NAMALWA (cell line): ENCODE results near the gene ITGB3.
"Not testable (repeated sequence)": the region's sequence is repeated elsewhere in the genome, so short reads cannot be mapped to it uniquely, and the experiment has no call there.

Experiments
- DNase-seq: peaks from one replicate; pipeline ENCODE4 v3.0.0-alpha.2; 2015; ENCODE audit warnings: low spot score

Gene ITGB3

GRCh38 chr17:47244697-47245096, 8.9 kb upstream of the ITGB3 start:
- DNase-seq: no peak

- DNase-seq: no peak
Measured at GRCh38 chr17:47246120-47246519, 7.5 kb upstream of the ITGB3 start.

GRCh38 chr17:47250855-47251254, 2.8 kb upstream of the ITGB3 start:
- no peak for DNase-seq

- no peak for DNase-seq
Measured at GRCh38 chr17:47251421-47251940, 2.1 kb upstream of the ITGB3 start.

GRCh38 chr17:47252209-47252608, 1.4 kb upstream of the ITGB3 start:
- no peak for DNase-seq

DNA sequence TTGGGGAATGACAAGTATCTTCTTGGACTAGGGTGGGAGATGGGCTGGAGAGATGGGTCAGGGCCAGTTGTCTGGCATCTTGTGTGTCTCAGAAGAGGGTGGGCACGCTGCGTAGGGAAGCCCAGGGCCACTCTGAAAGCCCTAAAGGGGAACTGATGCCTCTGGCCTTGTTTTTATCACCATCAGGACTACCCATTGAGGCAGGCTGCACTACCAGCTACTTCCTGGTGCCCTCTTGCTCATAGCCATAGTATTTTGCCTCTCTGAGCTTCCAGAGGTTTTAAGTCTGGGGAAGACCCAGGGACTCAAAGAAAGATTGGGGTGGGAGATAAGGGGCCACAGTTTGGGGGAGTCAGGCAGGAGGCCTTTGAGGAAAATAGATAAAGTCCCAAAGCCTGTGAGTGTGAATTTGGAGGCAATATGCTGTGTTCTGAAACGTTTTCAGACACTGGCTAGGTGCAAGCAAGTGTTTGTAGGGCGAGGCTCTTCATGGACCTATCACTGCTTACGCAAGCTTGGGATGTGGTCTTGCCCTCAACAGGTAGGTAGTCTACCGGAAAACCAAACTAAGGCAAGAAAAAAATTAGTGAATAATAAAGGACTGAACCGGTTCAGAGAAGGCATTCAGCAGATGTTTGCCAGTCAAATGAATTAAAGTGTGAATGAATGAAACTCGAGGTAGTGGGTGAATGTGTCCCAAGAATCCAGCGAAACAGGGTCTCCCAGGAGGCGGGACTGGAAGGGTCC, 688 bp upstream of the ITGB3 start:
- peak; percentile 7 for DNase-seq

GRCh38 chr17:47254403-47254943, 846 bp downstream of the ITGB3 start:
- no peak for DNase-seq

DNA sequence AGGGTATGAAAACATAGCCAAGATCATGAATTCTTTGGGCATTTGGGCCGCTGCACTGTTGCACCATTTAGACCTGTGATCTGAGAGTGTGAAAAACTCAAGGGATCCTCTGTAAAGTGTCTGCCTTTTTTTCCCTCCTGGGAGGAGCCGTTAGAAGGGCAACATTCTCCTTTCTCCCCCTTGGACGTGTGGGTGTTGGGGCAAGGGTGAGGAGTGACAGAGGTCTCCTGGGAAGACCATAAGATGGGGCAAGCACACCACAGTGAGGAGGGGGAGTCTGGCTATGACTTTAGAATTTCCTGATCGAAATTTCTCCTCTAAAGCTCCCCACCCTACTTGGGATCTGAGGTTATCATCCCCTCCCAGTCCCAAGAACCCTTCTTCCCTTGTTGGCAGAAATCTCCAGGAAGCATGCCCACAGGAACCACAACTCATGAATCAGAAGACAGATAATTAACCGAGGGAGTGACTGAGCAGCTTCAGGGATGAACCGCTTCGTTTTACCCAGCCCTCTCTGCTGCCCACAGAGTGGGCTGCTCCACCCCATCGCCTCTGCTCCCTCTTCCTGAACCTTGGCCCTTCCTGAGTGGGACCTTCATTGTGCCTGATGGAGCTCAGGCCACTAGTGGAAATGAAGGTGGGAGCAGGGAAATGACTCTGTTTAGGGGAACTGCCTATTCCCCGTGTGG, 4.2 kb downstream of the ITGB3 start:
- DNase-seq: no peak

- no peak for DNase-seq
Measured at GRCh38 chr17:47262586-47262985, 9.0 kb downstream of the ITGB3 start.

- no peak for DNase-seq
Measured at GRCh38 chr17:47264166-47264565, 10.5 kb downstream of the ITGB3 start.

DNA sequence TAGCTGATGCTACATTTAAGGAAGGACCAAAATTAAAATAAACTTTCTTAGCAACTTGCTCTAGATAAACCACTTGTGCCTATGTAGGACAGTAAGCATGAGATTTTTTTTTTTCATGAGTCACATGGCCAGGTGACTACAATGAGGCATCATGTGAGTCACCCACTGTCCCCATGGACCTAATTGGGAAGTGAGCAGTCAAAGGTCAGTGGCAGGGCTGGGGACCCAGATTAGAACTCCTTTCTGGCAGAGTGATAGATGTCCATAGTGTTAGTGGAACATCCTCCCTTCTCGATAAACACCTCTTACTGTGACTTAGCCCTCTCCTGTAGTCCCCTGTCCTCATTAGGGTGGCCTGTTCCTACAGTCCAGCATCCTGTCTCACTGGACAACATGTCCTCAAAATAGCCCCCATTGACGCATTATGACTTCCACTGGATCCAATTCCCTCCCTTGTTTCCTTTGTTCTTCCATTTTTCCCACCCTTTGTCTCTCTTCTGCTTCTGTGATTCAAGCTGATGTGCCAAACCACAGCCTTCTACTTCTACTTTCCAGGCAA, 12.4 kb downstream of the ITGB3 start:
- no peak for DNase-seq

DNA sequence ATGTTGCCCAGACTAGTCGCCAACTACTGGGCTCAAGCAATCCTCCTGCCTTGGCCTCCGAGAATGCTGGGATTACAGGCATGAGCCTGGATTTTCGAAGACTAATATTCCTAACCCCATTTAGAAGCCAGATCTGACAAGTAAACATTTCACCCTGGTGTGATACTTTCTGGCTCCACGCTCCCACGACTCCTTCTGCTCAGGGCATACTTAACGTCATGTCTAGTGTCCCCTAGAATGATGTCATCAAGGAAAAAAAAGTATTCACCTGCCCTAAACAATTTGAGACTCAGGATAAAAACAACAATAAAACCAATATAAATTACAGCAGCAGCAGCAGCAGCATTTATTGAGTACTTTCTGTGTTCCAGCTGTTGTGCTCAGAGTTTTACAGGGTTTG, 13.2 kb downstream of the ITGB3 start:
- DNase-seq: no peak

DNA sequence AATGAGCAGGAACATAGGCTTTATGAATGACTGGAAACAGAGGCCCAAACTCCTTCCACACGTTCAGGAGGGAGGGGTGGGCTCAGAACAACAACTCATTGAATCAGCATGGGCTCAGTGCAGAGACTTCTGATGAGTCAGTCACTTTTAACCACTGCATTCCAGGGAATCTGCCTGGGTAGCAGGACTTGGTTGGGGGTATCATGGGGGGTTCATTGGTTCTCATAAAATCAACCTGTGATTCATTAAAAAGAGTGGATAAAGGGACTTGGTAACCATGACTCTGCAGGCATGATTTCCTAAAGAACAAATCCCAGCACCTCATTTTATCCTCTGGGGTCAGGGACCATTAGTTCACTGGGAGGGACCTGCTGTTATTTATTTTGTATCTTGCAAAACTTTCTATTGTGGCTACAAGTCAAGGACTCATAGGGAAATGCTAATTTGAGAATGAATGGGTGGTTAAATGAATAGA, 13.8 kb downstream of the ITGB3 start:
- no peak for DNase-seq

- DNase-seq: not testable (repeated sequence)
Measured at GRCh38 chr17:47268964-47269363, 15.3 kb downstream of the ITGB3 start.

DNA sequence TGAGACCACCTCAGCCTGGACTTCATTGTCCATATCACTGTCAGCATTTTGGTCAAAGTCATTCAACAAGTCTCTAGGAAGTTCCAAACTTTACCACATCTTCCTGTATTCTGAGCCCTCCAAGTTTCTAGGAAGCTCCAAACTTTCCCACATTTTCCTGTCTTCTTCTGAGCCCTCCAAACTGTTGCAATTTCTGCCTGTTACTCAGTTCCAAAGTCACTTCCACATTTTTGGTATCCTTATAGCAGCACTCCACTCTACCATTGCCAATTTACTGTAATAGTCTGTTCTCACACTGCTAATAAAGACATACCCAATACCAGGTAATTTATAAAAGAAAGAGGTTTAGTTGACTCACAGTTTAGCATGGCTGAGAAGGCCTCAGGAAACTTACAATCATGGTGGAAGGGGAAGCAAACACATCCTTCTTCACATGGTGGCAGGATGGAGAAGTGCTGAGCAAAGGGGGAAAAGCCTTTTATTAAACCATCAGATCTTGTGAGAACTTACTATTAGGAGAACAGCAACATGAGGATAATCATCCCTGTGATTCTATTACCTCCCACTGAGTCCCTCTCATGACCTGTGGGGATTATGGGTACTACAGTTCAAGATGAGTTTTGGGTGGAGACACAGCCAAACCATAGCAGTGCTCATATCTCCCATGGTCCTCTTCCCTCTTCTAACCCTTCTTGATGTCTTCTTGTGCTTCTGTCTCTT, 16.1 kb downstream of the ITGB3 start:
- DNase-seq: not testable (repeated sequence)

- DNase-seq: no peak
Measured at GRCh38 chr17:47270946-47271705, 17.5 kb downstream of the ITGB3 start.

DNA sequence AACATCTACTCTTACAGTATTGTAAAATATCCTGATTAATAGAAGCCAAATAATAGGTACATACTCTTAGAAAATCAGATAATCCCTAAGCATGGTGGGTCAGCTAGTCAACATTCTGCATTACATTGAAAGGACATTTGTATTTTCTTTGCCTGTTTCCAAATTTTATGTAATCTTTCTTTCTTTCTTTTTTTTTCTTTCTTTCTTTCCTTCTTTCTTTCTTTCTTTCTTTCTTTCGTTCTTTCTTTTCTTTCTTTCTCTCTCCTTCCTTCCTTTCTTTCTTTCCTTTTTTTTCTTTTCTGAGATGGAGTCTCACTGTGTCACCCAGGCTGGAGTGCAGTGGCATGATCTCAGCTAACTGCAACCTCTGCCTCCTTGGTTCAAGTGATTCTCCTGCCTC, 18.9 kb downstream of the ITGB3 start:
- DNase-seq: no peak

DNA sequence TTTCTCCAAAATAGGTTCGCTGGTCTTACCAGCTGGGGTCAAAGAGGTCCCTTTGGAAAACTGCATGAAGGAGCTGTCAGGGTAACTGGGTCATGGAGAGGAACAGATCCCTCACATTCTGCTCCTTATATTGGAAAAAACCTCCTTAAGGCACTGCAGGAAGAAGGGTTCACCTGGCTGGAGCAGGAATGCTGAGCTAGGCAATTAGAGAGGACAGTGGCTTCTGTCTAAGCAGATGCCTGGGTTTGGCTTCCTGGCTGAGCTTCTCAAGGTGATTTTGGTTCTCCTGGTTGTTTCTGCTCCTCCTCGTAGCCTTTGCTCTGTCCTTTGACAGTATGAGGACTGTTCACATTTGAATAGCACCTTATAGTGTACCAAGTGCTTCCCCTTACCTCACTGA, 19.6 kb downstream of the ITGB3 start:
- no peak for DNase-seq

DNA sequence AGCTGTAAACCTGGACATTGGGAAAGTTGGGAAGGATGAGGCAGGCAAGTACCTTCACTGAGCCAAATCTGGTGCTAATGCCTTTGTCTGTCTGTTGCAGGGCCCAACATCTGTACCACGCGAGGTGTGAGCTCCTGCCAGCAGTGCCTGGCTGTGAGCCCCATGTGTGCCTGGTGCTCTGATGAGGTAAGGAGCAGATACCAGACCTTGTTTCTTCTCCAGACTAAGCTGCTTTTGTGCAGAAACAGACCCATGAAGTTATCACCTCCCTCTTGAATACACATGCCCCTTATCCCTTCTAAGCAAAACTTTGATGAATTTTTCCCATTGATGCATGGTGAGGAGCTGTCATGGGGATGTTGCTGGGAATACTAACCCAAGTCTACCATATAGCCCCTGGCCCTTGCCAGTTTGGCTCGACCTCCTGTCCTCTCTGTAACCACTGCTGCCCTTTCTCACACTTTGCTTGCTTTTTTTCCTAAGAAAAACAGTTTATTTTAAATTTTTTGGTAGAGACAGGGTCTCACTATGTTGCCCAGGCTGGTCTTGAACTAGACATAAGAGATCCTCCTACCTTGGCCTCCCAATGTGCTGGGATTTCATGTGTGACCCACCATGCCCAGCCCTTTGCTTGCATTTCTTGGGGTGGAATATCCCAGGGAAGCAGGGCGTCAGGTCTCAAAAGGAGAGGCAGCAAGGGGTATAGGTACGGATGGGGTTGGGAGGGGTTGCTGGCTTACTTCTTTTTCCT, 20.9 kb downstream of the ITGB3 start:
- DNase-seq: no peak

- DNase-seq: no peak
Measured at GRCh38 chr17:47275245-47275984, 21.8 kb downstream of the ITGB3 start.
